GM23338 (cell line): ENCODE results near the gene HSP90AB1. TPM values are rescaled to one million over a fixed set of nuclear protein-coding genes. Genes with fewer than 3 reads are reported as not detected.

Experiments
- ATAC-seq: fragments of 200-7000 bp; cut with Tn5 transposase; 3 replicates; pipeline ENCODE4 v1.9.1; 2020
- DNase-seq: peaks from one replicate; pipeline ENCODE4 v3.0.0-alpha.2; 2015; ENCODE audit warnings: low spot score
- H2AFZ ChIP-seq: fragments of 200-600 bp; sonication (generic); 2 replicates; pipeline ENCODE4 v1.8.0; 2016; ENCODE audit warnings: antibody characterized with exemption, mild to moderate bottlenecking, moderate library complexity
- H3F3A ChIP-seq: fragments of 200-600 bp; sonication (generic); replicated peaks from 2 replicates; pipeline ENCODE4 v1.8.0; 2017; ENCODE audit warnings: antibody characterized with exemption, mixed run types, low read depth
- H3K27ac ChIP-seq: fragments of 200-600 bp; sonication (generic); 2 replicates; pipeline ENCODE4 v1.6.1; 2016; ENCODE audit warnings: low read depth
- H3K27me3 ChIP-seq: fragments of 200-600 bp; sonication (generic); 2 replicates; pipeline ENCODE4 v1.8.0; 2016; ENCODE audit warnings: mild to moderate bottlenecking, mixed run types, moderate library complexity; ENCODE audit not compliant: insufficient read depth
- H3K36me3 ChIP-seq: fragments of 200-600 bp; sonication (generic); 2 replicates; pipeline ENCODE4 v1.8.0; 2016; ENCODE audit warnings: mild to moderate bottlenecking; ENCODE audit not compliant: insufficient read depth
- H3K4me1 ChIP-seq: fragments of 200-600 bp; sonication (generic); 2 replicates; pipeline ENCODE4 v1.8.0; 2016; ENCODE audit warnings: mild to moderate bottlenecking, moderate library complexity; ENCODE audit not compliant: insufficient read depth
- H3K4me2 ChIP-seq: fragments of 200-600 bp; sonication (generic); 2 replicates; pipeline ENCODE4 v1.7.1; 2017; ENCODE audit warnings: mixed run types
- H3K4me3 ChIP-seq: fragments of 200-600 bp; sonication (generic); 2 replicates; pipeline ENCODE4 v1.6.1; 2016; ENCODE audit warnings: mixed run types
- H3K79me2 ChIP-seq: fragments of 200-600 bp; sonication (generic); replicated peaks from 2 replicates; pipeline ENCODE4 v1.8.0; 2017; ENCODE audit warnings: mild to moderate bottlenecking; ENCODE audit not compliant: insufficient read depth
- H3K9me2 ChIP-seq: fragments of 200-600 bp; sonication (generic); 2 replicates; pipeline ENCODE4 v1.8.0; 2017; ENCODE audit not compliant: insufficient read depth
- H4K20me1 ChIP-seq: fragments of 200-600 bp; sonication (generic); replicated peaks from 2 replicates; pipeline ENCODE4 v1.8.0; 2017; ENCODE audit warnings: mild to moderate bottlenecking; ENCODE audit not compliant: insufficient read depth
- H3K27ac Mint-ChIP-seq: 2 replicates; pipeline ENCODE4 v1.8.0; 2020; ENCODE audit warnings: inconsistent platforms, mild to moderate bottlenecking, moderate library complexity, mixed read lengths
- H3K27me3 Mint-ChIP-seq: 3 replicates; pipeline ENCODE4 v1.8.0; 2022; ENCODE audit warnings: low read depth, mild to moderate bottlenecking, moderate library complexity, mixed read lengths, inconsistent platforms; ENCODE audit not compliant: insufficient read depth, poor library complexity
- H3K36me3 Mint-ChIP-seq: 3 replicates; pipeline ENCODE4 v1.8.0; 2021; ENCODE audit warnings: low read depth, mild to moderate bottlenecking, inconsistent platforms, moderate library complexity, mixed read lengths
- H3K4me1 Mint-ChIP-seq: 3 replicates; pipeline ENCODE4 v1.8.0; 2020; ENCODE audit warnings: mild to moderate bottlenecking, inconsistent platforms, mixed read lengths
- H3K4me3 Mint-ChIP-seq: 3 replicates; pipeline ENCODE4 v1.8.0; 2021; ENCODE audit warnings: moderate library complexity, mild to moderate bottlenecking, inconsistent platforms, mixed read lengths
- H3K9me3 Mint-ChIP-seq: 3 replicates; pipeline ENCODE4 v1.8.0; 2020; ENCODE audit warnings: moderate library complexity, mild to moderate bottlenecking, inconsistent platforms, mixed read lengths
- CTCF ChIP-seq, 2 experiments: fragments of 200-600 bp in 1 of 2; sonication (generic) in 1 of 2; conservative IDR thresholded peaks; 2 replicates each; pipeline versions ENCODE4 v1.5.1 to v1.6.1; 2016 to 2017; ENCODE audit warnings: antibody characterized with exemption in 2 of 2, low read depth in 2 of 2, mild to moderate bottlenecking in 2 of 2, moderate library complexity in 1 of 2
- ETS1 ChIP-seq: IDR thresholded peaks from 2 replicates; pipeline ENCODE4 v1.6.1; 2016; ENCODE audit warnings: antibody characterized with exemption
- EZH2 ChIP-seq: fragments of 200-600 bp; sonication (generic); IDR thresholded peaks from one replicate; pipeline ENCODE4 v1.8.0; 2017; ENCODE audit warnings: antibody characterized with exemption, mild to moderate bottlenecking, low read depth; ENCODE audit not compliant: unreplicated experiment
- JUNB ChIP-seq: IDR thresholded peaks from one replicate; pipeline ENCODE4 v1.6.1; 2016; ENCODE audit warnings: antibody characterized with exemption; ENCODE audit not compliant: unreplicated experiment
- POLR2AphosphoS5 ChIP-seq: IDR thresholded peaks from 2 replicates; pipeline ENCODE4 v1.6.1; 2016; ENCODE audit warnings: antibody characterized with exemption, low read depth
- ZNF114 ChIP-seq: fragments of 250-450 bp; sonication (Bioruptor Pico); IDR thresholded peaks from 2 replicates; pipeline ENCODE4 v1.5.0; 2020; ENCODE audit warnings: mild to moderate bottlenecking, moderate library complexity
- polyA plus RNA-seq: library from polyadenylated mRNA; unstranded; fragments of >200 nt; fragmentation: Nextera tagmentation; extraction: Ambion mirVana; gene quantifications from 2 replicates; pipeline ENCODE4 v1.2.1, GENCODE V29; 2016
- total RNA-seq: library from RNA; depleted of rRNA; stranded (reverse); fragments of >200 nt; shearing (Covaris generic); gene quantifications from 2 replicates; pipeline ENCODE4 v1.2.3, GENCODE V29; 2014

Gene HSP90AB1
- total and polyA plus RNA-seq, 2 experiments from 2014 or later: 1,425 to 2,361 TPM

GRCh38 chr6:44224029-44224964, 22.6 kb upstream of the HSP90AB1 start:
- H3F3A ChIP-seq: peaks cover 24% of the 10 kb centered on the region
- peak; percentile 10 for ATAC-seq
- no peak overlapping the region for H2AFZ ChIP-seq
- Mint-ChIP-seq H3K4me3 (peak overlapping the region; percentile 94), H3K27me3 (peaks cover 32% of the 10 kb centered on the region), H3K27ac (peak overlapping the region; percentile 78), H3K4me1 (peaks cover 71% of the 10 kb centered on the region), H3K9me3 (no peaks in the 10 kb centered on the region), H3K36me3 (peaks cover 30% of the 10 kb centered on the region)
- H3K79me2 ChIP-seq: peaks cover 47% of the 10 kb centered on the region
- no peaks in the 10 kb centered on the region for H3K36me3 ChIP-seq
- H4K20me1 ChIP-seq: peaks cover 32% of the 10 kb centered on the region
- H3K4me3 ChIP-seq: peak overlapping the region; percentile 84
- H3K4me2 ChIP-seq: peak overlapping the region; percentile 98
- DNase-seq: no peak
- peak overlapping the region; percentile 78 for H3K27ac ChIP-seq
- no peaks in the 10 kb centered on the region for H3K9me2 ChIP-seq
- H3K4me1 ChIP-seq: peaks cover 47% of the 10 kb centered on the region
- H3K27me3 ChIP-seq: no peaks in the 10 kb centered on the region
- no peak for TF ChIP-seq JUNB
- TF ChIP-seq POLR2AphosphoS5: no peak; the same call in 1 of the 2 replicates
- no peak for TF ChIP-seq EZH2
- peak; percentile 6 to 55; a peak in 2 of 4 replicates for TF ChIP-seq CTCF (conservative IDR thresholded peaks at IDR 0.05; ENCODE audit: low read depth in 2 of 2)

GRCh38 chr6:44224965-44225305, 22.0 kb upstream of the HSP90AB1 start:
- Histone ChIP-seq H2AFZ (no peak overlapping the region), H3K4me3 (peak overlapping the region; percentile 84), H3K27ac (no peak overlapping the region), H3K27me3 (no peaks in the 10 kb centered on the region), H4K20me1 (peaks cover 34% of the 10 kb centered on the region), H3F3A (peaks cover 22% of the 10 kb centered on the region), H3K36me3 (no peaks in the 10 kb centered on the region), H3K4me2 (peak overlapping the region; percentile 98), H3K79me2 (peaks cover 47% of the 10 kb centered on the region), H3K4me1 (peaks cover 47% of the 10 kb centered on the region), H3K9me2 (no peaks in the 10 kb centered on the region)
- TF ChIP-seq ZNF114 (CRISPR knock-in tag): no peak
- H3K27me3 Mint-ChIP-seq: peaks cover 33% of the 10 kb centered on the region
- H3K27ac Mint-ChIP-seq: no peak overlapping the region; the same call in 1 of the 2 replicates
- peaks cover 37% of the 10 kb centered on the region for H3K36me3 Mint-ChIP-seq
- DNase-seq (no peak), ATAC-seq (no peak)
- H3K4me3 Mint-ChIP-seq: peak overlapping the region; percentile 94
- H3K4me1 Mint-ChIP-seq: peaks cover 69% of the 10 kb centered on the region
- no peaks in the 10 kb centered on the region for H3K9me3 Mint-ChIP-seq

GRCh38 chr6:44225579-44226325, 21.1 kb upstream of the HSP90AB1 start:
- Histone ChIP-seq H3K79me2 (peaks cover 47% of the 10 kb centered on the region), H3F3A (peaks cover 17% of the 10 kb centered on the region), H3K4me1 (peaks cover 47% of the 10 kb centered on the region), H4K20me1 (peaks cover 38% of the 10 kb centered on the region), H3K36me3 (no peaks in the 10 kb centered on the region; the same call in 1 of the 2 replicates), H3K4me3 (peak overlapping the region; percentile 84; the same call in 1 of the 2 replicates), H3K4me2 (peak overlapping the region; percentile 98), H2AFZ (no peak overlapping the region), H3K27ac (0 out of 2 replicates have a peak overlapping the region, but pooled peaks have one; percentile 26), H3K27me3 (no peaks in the 10 kb centered on the region), H3K9me2 (no peaks in the 10 kb centered on the region)
- Mint-ChIP-seq H3K4me3 (peak overlapping the region; percentile 94), H3K9me3 (no peaks in the 10 kb centered on the region), H3K27me3 (peaks cover 32% of the 10 kb centered on the region), H3K4me1 (peaks cover 67% of the 10 kb centered on the region), H3K36me3 (peaks cover 44% of the 10 kb centered on the region), H3K27ac (peak overlapping the region; percentile 74)
- DNase-seq (no peak), ATAC-seq (no peak)
- no peak for TF ChIP-seq ETS1
